ENCODE measurements around the gene SNPH.

DNA sequence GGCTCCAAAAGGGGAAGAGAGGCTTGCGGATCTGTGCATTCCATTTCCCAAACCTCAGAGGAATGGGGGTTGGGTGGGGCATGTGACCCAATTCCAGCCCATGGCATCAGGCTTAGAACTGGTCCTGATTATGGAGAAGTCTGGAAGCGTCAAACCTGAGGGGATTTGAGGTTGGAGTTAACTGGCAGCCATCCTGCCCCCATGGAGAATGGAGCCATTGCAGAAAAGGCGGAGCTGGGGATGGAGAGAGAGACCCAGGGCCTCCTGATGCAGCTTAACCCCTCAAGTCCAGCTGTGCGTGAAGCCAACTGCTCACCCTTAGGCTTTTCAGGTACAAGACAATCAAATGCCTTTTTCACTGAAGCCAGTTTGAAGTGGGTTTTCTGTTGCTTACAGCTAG lies 72.7 kb downstream of the SNPH start:
- TF ChIP-seq, protein P1, sequence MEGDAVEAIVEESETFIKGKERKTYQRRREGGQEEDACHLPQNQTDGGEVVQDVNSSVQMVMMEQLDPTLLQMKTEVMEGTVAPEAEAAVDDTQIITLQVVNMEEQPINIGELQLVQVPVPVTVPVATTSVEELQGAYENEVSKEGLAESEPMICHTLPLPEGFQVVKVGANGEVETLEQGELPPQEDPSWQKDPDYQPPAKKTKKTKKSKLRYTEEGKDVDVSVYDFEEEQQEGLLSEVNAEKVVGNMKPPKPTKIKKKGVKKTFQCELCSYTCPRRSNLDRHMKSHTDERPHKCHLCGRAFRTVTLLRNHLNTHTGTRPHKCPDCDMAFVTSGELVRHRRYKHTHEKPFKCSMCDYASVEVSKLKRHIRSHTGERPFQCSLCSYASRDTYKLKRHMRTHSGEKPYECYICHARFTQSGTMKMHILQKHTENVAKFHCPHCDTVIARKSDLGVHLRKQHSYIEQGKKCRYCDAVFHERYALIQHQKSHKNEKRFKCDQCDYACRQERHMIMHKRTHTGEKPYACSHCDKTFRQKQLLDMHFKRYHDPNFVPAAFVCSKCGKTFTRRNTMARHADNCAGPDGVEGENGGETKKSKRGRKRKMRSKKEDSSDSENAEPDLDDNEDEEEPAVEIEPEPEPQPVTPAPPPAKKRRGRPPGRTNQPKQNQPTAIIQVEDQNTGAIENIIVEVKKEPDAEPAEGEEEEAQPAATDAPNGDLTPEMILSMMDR (IDR thresholded peaks at IDR 0.05): no peak
- no peak for TF ChIP-seq POLR2A (IDR thresholded peaks at IDR 0.05)

Measured in Peyer's patch (tissue), 4 donors.